ENCODE data around the gene CSAG2.
"Not testable (repeated sequence)": the region's sequence is repeated elsewhere in the genome, so short reads cannot be mapped to it uniquely, and the experiment has no call there.

CSAG2 gene, protein sequence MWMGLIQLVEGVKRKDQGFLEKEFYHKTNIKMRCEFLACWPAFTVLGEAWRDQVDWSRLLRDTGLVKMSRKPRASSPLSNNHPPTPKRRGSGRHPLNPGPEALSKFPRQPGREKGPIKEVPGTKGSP

DNA sequence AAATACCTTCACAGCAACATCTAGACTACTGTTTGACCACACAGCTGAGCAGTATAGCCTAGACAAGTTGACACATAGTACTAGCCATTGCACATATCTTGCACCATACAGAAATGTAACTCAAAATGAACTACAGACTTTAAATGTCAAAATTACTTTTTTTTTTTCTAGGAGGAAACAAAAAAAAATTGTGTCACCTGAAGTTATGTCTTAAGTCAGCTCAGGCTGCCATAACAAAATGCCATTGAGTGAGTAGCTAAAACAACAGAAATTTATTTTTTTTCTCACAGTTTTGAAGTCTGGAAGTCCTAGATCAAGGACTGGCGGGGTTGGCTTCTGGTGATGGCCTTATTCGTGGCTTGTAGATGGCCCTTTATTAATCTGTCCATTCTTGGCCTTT lies at the start of gene CSAG2:
Gene CSAG2, minus strand, starts transcription at position 101 of the 400 bp plus-strand sequence. CDS start 161 bp downstream, outside the sequence.
- DNase-seq, result not testable (repeated sequence)

DNA sequence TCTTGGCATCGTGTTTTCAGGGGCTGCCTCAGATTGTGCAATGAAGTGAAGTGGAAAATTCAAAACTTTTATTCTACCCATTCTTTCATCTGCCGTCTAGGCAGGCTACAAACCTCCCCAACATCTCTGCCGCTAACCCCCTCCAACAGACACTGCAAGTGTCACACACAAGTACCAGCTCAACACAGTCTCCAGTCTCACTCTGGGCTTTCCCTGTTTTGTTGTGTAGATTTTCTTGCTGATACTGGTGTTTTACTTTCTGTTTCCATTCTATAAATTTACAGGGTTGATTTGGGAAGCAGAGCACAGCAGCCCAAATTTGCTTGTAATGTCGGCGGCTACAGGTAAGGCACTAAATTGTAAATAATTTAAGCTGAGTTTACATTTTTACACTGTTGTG lies 45.8 kb upstream of the CSAG2 start:
- DNase-seq, result not testable (repeated sequence)

DNA sequence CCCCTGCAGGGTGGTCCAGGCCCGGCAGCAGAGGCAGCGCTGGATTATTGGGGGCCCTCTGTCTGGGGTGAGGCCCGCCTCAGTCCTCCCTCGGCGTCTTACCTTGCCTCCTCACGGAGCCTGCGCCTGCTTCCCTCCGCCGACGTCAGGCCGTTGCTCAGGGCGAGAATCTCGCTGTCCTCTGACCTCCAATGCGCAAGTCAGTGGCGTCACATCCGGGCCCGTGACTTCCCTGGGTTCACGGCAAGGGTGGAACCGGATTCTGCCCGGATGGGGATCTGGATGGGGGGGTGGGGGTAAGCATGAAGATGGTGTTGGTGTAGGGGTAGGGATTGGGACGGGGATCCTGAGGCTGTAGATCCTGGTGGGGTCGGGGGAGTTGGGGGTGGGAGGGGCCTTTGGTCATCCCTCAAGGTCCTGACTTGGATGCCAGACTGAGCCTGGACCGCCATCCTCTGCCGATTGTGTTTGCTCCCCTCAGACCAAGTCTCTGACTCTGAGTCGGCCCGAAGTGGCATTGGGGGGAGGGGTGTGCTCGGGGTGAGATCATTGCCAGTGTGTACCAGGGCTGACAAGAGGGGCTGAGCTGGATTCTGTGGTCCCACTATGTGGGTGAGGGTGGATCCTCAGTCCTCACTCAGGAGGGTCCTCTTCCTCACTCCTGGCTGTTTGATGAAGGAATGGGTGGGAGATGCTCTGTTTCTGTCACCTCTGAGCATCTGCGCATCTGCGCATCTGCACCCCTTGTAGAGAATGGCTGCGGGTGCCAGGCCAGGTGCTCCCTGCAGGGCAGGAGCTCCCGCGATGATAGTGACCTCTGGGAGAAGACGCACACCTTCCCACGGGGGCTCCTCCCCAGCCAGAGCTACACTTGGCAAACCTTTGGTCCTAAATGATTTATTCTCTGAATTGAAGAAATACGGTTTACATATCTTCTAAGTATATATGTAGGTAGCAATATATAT lies 44.9 kb upstream of the CSAG2 start, which contains the start of gene MAGEA2:
Gene MAGEA2, minus strand, starts transcription at position 157 of the 965 bp plus-strand sequence. CDS start 2,479 bp downstream, outside the sequence.
- DNase-seq, result not testable (repeated sequence)

DNA sequence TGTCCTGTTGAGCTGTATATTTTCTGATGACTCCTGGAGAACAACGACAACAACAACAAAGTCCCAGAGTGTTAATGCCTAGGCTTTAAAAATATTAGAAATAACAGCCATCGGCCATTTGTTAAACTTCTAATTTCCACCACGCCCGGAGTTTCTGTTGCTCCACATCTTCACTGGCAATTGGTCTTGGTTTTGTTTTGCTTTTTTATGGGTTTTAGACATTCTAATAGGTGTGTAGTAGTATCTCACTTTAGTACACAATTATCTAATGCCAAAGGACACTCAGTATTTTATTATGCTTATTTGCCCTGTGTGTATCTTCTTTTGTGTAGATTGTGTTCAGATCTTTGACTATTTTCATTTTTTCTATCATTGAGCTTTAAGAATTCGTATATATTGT lies 29.5 kb upstream of the CSAG2 start:
- DNase-seq, result no peak

DNA sequence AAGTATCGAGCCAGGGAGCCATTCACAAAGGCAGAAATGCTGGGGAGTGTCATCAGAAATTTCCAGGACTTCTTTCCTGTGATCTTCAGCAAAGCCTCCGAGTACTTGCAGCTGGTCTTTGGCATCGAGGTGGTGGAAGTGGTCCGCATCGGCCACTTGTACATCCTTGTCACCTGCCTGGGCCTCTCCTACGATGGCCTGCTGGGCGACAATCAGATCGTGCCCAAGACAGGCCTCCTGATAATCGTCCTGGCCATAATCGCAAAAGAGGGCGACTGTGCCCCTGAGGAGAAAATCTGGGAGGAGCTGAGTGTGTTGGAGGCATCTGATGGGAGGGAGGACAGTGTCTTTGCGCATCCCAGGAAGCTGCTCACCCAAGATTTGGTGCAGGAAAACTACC lies 27.5 kb upstream of the CSAG2 start:
- DNase-seq, result not testable (repeated sequence)

DNA sequence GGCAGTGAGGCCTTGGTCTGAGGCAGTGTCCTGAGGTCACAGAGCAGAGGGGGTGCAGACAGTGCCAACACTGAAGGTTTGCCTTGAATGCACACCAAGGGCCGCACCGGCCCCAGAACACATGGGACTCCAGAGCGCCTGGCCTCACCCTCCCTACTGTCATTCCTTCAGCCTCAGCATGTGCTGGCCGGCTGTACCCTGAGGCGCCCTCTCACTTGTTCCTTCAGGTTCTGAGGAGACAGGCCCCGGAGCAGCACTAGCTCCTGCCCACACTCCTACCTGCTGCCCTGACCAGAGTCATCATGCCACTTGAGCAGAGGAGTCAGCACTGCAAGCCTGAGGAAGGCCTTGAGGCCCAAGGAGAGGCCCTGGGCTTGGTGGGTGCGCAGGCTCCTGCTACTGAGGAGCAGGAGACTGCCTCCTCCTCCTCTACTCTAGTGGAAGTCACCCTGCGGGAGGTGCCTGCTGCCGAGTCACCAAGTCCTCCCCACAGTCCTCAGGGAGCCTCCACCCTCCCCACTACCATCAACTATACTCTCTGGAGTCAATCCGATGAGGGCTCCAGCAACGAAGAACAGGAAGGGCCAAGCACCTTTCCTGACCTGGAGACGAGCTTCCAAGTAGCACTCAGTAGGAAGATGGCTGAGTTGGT lies 26.9 kb upstream of the CSAG2 start:
- DNase-seq, result no peak

DNA sequence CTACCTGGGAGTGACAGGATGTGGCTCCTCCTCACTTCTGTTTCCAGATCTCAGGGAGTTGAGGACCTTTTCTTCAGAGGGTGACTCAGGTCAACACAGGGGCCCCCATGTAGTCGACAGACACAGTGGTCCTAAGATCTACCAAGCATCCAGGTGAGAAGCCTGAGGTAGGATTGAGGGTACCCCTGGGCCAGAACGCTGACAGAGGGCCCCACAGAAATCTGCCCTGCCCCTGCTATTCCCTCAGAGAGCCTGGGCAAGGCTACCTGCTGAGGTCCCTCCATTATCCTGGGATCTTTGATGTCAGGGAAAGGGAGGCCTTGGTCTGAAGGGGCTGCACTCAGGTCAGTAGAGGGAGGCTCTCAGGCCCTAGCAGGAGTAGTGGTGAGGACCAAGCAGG lies 26.0 kb upstream of the CSAG2 start:
- DNase-seq, result no peak

DNA sequence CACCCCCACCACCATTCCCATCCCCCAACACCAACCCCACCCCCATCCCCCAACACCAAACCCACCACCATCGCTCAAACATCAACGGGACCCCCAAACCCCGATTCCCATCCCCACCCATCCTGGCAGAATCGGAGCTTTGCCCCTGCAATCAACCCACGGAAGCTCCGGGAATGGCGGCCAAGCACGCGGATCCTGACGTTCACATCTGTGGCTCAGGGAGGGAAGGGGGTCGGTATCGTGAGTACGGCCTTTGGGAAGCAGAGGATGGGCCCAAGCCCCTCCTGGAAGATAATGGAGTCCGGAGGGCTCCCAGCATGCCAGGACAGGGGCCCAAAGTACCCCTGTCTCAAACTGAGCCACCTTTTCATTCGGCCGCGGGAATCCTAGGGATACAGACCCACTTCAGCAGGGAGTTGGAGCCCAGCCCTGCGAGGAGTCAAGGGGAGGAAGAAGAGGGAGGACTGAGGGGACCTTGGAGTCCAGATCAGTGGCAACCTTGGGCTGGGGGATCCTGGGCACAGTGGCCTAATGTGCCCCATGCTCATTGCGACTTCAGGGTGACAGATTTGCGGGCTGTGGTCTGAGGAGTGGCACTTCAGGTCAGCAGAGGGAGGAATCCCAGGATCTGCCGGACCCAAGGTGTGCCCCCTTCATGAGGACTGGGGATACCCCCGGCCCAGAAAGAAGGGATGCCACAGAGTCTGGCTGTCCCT lies 25.2 kb upstream of the CSAG2 start:
- DNase-seq, result not testable (repeated sequence)

DNA sequence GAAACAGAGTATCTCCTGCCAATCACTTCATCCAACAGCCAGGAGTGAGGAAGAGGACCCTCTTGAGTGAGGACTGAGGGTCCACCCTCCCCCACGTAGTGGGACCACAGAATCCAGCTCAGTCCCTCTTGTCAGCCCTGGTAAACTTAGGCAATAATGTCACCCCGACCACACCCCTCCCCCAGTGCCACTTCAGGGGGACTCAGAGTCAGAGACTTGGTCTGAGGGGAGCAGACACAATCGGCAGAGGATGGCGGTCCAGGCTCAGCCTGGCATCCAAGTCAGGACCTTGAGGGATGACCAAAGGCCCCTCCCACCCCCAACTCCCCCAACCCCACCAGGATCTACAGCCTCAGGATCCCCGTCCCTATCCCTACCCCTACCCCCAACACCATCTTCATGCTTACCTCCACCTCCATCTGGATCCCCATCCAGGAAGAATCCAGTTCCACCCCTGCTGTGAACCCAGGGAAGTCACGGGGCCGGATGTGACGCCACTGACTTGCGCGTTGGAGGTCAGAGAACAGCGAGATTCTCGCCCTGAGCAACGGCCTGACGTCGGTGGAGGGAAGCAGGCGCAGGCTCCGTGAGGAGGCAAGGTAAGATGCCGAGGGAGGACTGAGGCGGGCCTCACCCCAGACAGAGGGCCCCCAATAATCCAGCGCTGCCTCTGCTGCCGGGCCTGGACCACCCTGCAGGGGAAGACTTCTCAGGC lies 24.3 kb upstream of the CSAG2 start, which contains the start of the genes CSAG1 and MAGEA12:
Gene CSAG1, minus strand, starts transcription at position 461 of the 715 bp plus-strand sequence. CDS start 1,261 bp downstream, outside the sequence.
Gene MAGEA12, plus strand, starts transcription at position 497 of the 715 bp plus-strand sequence. CDS start 2,405 bp downstream, outside the sequence.
- no peak for DNase-seq

DNA sequence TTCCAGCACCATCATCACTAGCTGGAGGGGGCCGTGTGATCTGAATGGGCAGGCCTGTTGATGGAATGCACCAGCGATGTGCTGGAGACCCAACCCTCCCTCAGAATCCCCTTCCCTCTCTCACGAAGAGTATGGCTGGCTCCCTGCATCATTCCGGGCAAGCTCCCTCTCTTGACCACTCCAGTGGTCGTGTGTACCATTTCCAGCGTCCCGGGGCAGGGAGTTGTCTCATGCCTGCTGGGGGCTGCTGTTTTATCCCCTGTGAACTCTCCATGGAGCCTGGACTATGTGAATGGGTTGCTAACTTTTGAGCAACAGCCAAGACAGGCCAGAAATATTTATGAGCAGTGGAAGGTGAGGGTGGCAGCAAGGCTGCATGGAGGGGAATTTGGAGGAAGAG lies 16.3 kb upstream of the CSAG2 start:
- no peak for DNase-seq

DNA sequence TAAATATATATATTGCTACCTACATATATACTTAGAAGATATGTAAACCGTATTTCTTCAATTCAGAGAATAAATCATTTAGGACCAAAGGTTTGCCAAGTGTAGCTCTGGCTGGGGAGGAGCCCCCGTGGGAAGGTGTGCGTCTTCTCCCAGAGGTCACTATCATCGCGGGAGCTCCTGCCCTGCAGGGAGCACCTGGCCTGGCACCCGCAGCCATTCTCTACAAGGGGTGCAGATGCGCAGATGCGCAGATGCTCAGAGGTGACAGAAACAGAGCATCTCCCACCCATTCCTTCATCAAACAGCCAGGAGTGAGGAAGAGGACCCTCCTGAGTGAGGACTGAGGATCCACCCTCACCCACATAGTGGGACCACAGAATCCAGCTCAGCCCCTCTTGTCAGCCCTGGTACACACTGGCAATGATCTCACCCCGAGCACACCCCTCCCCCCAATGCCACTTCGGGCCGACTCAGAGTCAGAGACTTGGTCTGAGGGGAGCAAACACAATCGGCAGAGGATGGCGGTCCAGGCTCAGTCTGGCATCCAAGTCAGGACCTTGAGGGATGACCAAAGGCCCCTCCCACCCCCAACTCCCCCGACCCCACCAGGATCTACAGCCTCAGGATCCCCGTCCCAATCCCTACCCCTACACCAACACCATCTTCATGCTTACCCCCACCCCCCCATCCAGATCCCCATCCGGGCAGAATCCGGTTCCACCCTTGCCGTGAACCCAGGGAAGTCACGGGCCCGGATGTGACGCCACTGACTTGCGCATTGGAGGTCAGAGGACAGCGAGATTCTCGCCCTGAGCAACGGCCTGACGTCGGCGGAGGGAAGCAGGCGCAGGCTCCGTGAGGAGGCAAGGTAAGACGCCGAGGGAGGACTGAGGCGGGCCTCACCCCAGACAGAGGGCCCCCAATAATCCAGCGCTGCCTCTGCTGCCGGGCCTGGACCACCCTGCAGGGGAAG lies 5.0 kb upstream of the CSAG2 start, which contains the start of gene MAGEA2B:
Gene MAGEA2B, plus strand, starts transcription at position 814 of the 973 bp plus-strand sequence. CDS start 2,479 bp downstream, outside the sequence.
- DNase-seq, result not testable (repeated sequence)

DNA sequence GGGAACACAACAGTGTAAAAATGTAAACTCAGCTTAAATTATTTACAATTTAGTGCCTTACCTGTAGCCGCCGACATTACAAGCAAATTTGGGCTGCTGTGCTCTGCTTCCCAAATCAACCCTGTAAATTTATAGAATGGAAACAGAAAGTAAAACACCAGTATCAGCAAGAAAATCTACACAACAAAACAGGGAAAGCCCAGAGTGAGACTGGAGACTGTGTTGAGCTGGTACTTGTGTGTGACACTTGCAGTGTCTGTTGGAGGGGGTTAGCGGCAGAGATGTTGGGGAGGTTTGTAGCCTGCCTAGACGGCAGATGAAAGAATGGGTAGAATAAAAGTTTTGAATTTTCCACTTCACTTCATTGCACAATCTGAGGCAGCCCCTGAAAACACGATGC lies 4.1 kb upstream of the CSAG2 start:
- DNase-seq, result not testable (repeated sequence)

DNA sequence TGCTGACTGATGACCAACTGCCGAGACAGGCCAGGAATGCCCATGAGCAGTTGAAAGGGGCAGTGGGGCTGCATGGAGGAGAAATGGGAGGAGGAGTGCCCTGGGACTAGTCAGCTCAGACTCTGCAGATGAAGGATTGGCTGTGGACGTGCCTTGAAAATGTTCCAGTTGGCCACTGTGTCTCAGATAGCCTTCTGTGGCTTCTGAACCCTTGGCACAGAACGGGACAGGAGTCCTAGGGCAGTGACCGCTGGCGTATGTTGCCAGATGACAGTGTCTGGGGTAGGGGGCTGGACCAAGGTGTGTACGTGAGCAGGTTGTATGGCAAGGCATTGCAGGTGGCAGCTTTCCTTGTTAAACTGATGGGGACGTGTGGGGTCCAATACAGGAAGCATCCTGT lies 2.6 kb downstream of the CSAG2 start:
- DNase-seq, result not testable (repeated sequence)

DNA sequence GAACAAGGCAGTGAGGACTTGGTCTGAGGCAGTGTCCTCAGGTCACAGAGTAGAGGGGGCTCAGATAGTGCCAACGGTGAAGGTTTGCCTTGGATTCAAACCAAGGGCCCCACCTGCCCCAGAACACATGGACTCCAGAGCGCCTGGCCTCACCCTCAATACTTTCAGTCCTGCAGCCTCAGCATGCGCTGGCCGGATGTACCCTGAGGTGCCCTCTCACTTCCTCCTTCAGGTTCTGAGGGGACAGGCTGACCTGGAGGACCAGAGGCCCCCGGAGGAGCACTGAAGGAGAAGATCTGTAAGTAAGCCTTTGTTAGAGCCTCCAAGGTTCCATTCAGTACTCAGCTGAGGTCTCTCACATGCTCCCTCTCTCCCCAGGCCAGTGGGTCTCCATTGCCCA lies 8.7 kb downstream of the CSAG2 start:
- not testable (repeated sequence) for DNase-seq

DNA sequence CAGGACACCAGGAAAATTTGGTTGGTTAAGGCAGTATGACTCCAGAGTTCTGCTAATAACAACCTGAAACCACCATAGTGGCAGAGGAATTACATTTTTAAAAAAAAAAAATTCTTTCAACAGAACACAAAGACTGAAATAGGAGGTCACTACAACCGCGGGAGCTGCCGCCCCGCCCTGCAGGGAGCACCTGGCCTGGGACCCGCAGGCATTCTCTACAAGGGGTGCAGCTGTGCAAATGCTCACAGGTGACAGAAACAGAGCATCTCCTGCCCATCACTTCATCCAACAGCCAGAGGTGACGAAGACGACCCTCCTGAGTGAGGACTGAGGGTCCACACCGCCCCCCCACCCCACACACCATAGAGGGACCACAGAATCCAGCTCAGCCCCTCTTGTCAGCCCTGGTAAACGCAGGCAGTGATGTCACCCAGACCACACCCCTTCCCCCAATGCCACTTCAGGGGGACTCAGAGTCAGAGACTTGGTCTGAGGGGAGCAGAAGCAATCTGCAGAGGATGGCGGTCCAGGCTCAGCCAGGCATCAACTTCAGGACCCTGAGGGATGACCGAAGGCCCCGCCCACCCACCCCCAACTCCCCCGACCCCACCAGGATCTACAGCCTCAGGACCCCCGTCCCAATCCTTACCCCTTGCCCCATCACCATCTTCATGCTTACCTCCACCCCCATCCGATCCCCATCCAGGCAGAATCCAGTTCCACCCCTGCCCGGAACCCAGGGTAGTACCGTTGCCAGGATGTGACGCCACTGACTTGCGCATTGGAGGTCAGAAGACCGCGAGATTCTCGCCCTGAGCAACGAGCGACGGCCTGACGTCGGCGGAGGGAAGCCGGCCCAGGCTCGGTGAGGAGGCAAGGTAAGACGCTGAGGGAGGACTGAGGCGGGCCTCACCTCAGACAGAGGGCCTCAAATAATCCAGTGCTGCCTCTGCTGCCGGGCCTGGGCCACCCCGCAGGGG lies 10.8 kb downstream of the CSAG2 start, which contains the start of gene MAGEA3:
Gene MAGEA3, plus strand, starts transcription at position 843 of the 980 bp plus-strand sequence. CDS start 2,039 bp downstream, outside the sequence.
- not testable (repeated sequence) for DNase-seq

DNA sequence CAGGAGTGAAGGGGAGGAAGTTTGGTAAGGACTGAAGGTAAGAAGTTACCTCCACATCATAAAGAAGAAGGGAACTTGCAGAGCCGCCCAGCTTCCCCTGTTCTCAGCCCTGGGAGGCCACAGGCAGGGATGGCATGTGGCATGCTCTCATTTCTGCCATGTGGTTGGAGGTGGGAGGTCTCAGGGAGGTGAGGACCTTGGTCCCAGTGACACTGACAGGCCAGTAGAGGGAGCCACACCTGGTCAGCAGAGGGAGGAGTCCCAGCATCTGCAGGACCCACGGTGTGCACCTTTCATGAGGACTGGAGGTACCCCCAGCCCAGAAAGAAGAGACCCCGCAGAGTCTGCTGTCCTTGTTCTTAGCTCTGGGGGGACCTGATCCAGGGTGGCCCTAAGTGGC lies 28.1 kb downstream of the CSAG2 start:
- not testable (repeated sequence) for DNase-seq

DNA sequence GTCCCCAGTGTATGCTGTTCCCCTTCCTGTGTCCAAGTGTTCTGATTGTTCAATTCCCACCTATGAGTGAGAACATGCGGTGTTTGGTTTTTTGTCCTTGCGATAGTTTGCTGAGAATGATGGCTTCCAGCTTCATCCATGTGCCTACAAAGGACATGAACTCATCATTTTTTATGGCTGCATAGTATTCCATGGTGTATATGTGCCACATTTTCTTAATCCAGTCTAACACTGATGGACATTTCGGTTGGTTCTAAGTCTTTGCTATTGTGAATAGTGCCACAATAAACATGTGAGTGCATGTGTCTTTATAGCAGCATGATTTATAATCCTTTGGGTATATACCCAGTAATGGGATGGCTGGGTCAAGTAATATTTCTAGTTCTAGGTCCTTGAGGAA lies 34.4 kb downstream of the CSAG2 start:
- not testable (repeated sequence) for DNase-seq

DNA sequence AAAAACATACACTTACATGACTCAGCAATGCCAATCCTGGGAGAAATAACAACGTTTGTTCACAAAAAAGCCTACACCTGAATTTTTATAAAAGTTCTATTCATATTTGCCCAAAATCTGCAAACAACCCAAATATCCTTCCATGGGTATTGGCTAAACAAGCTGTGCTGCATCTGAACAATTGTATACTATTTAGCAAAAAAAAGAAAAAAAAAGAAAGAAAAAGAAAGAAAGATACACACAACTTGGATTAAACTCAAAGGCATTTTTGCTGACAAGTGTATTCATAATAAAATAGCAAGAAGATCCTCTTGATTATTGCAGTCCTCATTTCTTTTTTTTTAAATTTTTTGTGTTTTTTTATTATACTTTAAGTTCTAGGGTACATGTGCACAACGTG lies 34.9 kb downstream of the CSAG2 start:
- DNase-seq, result no peak

DNA sequence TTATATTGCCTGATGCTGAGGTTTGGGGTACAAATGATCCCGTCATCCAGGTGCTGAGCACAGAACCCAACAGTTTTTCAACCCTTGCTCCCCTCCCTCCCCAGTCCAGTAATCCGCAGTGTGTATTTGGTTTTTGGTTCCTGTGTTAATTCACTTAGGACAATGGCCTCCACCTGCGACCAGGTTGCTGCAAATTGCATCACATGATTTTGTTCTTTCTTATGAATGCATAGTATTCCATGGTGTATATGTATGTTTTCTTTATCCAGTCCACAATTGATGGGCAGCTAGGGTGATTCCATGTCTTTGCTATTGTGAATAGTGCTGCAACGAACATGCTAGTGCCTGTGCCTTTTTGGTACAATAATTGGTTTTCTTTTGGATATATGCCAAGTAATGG lies 46.0 kb downstream of the CSAG2 start:
- no peak for DNase-seq

Measured in hippocampal formation (tissue), 2 donors.